Measurements from ENCODE around the gene THAP5. TPM values are rescaled to one million over a fixed set of nuclear protein-coding genes. Genes with fewer than 3 reads are reported as not detected.

The THAP5 gene, protein sequence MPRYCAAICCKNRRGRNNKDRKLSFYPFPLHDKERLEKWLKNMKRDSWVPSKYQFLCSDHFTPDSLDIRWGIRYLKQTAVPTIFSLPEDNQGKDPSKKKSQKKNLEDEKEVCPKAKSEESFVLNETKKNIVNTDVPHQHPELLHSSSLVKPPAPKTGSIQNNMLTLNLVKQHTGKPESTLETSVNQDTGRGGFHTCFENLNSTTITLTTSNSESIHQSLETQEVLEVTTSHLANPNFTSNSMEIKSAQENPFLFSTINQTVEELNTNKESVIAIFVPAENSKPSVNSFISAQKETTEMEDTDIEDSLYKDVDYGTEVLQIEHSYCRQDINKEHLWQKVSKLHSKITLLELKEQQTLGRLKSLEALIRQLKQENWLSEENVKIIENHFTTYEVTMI
- total RNA-seq = 64.4 TPM

DNA sequence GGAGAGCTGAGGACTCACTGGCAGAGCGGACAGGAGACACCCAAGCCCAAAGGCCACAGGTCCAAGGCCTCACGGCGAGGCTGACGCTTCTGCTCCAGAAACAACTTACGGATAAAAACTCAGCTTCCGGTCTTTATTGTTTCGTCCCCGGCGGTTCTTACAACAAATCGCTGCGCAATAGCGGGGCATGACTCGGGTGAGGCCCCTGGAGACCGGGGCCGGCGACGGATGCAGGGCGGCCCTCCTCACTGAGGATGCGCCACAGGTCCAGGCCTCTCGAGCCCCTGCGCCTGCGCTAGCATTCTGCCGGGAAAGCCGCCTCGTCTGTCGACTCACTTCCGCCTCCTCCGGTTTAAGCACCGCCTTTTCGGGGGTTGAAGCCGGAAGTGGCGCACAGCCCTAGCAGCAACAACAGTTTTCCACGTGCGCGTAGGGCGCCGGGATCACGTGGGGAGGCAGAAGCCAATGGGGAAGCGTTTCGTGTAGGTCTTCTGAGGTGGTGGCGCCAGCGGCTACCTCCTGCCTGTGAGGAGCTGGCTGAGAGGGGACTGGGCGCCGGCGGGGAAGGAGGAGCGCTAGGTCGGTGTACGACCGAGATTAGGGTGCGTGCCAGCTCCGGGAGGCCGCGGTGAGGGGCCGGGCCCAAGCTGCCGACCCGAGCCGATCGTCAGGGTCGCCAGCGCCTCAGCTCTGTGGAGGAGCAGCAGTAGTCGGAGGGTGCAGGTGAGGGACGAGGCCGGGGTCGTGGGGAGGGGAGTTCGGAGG, at the start of gene THAP5, which contains the start of gene DNAJB9:
Gene THAP5, minus strand, starts transcription at position 326 of the 765 bp plus-strand sequence. Its CDS starts 137 bp downstream, at position 189.
Gene DNAJB9, plus strand, starts transcription at position 494 of the 765 bp plus-strand sequence. CDS start 1,853 bp downstream, outside the sequence.

DNA sequence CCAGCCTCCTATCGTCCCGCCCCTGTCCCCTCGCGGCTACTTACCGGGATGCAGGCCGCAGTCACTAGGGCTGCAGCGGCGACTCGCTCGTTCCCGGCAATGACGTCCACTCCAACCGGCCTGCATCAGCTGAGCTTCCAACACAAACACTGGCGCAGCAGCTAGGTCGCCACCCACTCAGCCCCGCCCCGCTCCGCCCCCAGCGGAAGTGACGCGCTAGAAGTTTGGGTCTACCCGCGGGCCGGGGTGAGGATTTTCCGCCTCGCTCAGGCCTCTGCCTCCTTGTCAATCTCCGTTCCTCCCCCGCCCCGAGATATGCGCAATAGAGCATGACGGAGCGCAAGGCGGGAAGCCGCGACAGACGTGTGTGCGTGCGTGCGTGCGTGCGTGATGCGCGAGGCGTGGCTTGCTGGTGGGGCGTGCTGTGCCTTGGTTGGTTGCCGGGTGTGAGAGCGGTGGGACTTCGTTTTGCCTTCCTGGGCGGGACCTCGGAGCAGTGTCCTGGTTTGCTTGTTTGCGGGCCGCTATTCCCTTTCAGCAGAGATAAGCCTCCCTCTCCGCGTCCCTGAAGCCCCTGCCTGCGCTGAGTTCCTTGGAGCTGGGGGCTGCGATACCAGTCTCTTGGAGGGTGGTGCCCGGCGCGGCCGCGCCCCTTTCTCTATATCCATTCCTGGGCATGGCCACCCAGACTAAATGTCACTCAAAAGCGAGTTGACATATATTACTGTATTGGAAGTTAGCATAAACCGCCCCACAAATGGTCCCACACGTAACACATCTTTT, 43.3 kb downstream of the THAP5 start, which contains the start of gene PNPLA8:
Gene PNPLA8, minus strand, starts transcription at position 151 of the 783 bp plus-strand sequence. CDS start 10,644 bp downstream, outside the sequence.

Other genes starting within 250 kb of the THAP5 start
- gene NRCAM, start 113.3 kb downstream of the THAP5 start, total RNA-seq = 171 TPM
- 52.2 TPM for gene PNPLA8, start 43.6 kb downstream of the THAP5 start, total RNA-seq
- gene DNAJB9, start 168 bp upstream of the THAP5 start, total RNA-seq = 36.4 TPM

Data from camera-type eye (tissue), 1 donor.